K562 (cell line): ENCODE measurements around the gene PRKCQ. TPM values are rescaled to one million over a fixed set of nuclear protein-coding genes. Genes with fewer than 3 reads are reported as not detected.

ENCODE experiments used
- ATAC-seq: fragments of 200-7000 bp; cut with Tn5 transposase; 3 replicates; pipeline ENCODE4 v1.9.1; 2020; ENCODE audit warnings: moderate library complexity
- BruUV-seq: library from RNA; stranded (reverse); fragments of 400-500 nt; replicated peaks from 2 replicates; lab custom pipeline; 2021; lab: Mats Ljungman, UMichigan
- CTCF ChIA-PET: fragments of 300-600 bp; formaldehyde crosslinking; extraction: SDS; loops from one replicate; lab custom pipeline; 2021; ENCODE audit warnings: low intra/inter-chr PET ratio; lab: Yijun Ruan, JAX
- POLR2A ChIA-PET: fragments of 300-600, 350-650 bp; sonication (Branson Sonifier 250); formaldehyde crosslinking; extraction: SDS; loops from one replicate; lab custom pipeline; 2021; ENCODE audit warnings: antibody characterized with exemption, inconsistent platforms; lab: Yijun Ruan, JAX
- DNase-seq, 4 experiments: peaks; one replicate each; pipeline versions ENCODE4 v3.0.0 to v3.0.0-alpha.2; 2011 to 2018; ENCODE audit warnings: low spot score in 3 of 4, mixed read lengths in 3 of 4; ENCODE audit errors: extremely low read depth in 1 of 4
- FAIRE-seq: peaks from 2 replicates; lab custom pipeline; 2011; peaks lifted over from hg19 to GRCh38; lab: Jason Lieb, UNC
- H2AFZ ChIP-seq: 2 replicates; pipeline ENCODE4 v1.6.0; 2011; ENCODE audit warnings: low read depth, low read length, control low read depth, inconsistent platforms
- H3K27ac ChIP-seq: fragments of 200-600 bp; 3 replicates; pipeline ENCODE4 v1.8.0; 2011; ENCODE audit warnings: low read depth, mild to moderate bottlenecking, control low read depth, inconsistent platforms, low read length, moderate library complexity, mixed read lengths; ENCODE audit errors: extremely low read depth
- H3K27me3 ChIP-seq, 2 experiments: fragments of 300-600 bp in 1 of 2; 2 replicates in 1 of 2; 3 replicates in 1 of 2; pipeline versions ENCODE4 v1.6.0 to v1.8.0; 2011; ENCODE audit warnings: inconsistent platforms in 2 of 2, low read length in 2 of 2, mild to moderate bottlenecking in 1 of 2, mixed read lengths in 1 of 2, moderate library complexity in 1 of 2; ENCODE audit not compliant: control insufficient read depth in 2 of 2, insufficient read depth in 2 of 2
- H3K36me3 ChIP-seq: fragments of 300-600 bp; 3 replicates; pipeline ENCODE4 v1.8.0; 2011; ENCODE audit warnings: mild to moderate bottlenecking, low read length, inconsistent platforms; ENCODE audit not compliant: control insufficient read depth, insufficient read depth
- H3K4me1 ChIP-seq, 2 experiments: fragments of 200-600 bp in 1 of 2; replicated peaks in 1 of 2; 2 replicates in 1 of 2; 3 replicates in 1 of 2; pipeline versions ENCODE4 v1.5.1 to v1.8.0; 2011; ENCODE audit warnings: inconsistent platforms in 2 of 2, low read length in 2 of 2, mild to moderate bottlenecking in 1 of 2, mixed read lengths in 1 of 2, moderate library complexity in 1 of 2; ENCODE audit not compliant: control insufficient read depth in 2 of 2, insufficient read depth in 2 of 2
- H3K4me2 ChIP-seq: 2 replicates; pipeline ENCODE4 v1.6.1; 2011; ENCODE audit warnings: low read length, control low read depth, inconsistent platforms, mixed read lengths; ENCODE audit not compliant: insufficient read depth
- H3K4me3 ChIP-seq: fragments of 200-600 bp; sonication (generic), shearing (Covaris generic); 2 replicates; pipeline ENCODE4 v1.5.1; 2016; ENCODE audit warnings: control low read depth, inconsistent platforms
- H3K79me2 ChIP-seq: fragments of 200-600 bp; 3 replicates; pipeline ENCODE4 v1.8.0; 2011; ENCODE audit warnings: low read length, inconsistent platforms; ENCODE audit not compliant: control insufficient read depth, insufficient read depth
- H3K9ac ChIP-seq, 2 experiments: 2 replicates each; pipeline versions ENCODE4 v1.6.0 to v1.6.1; 2011; ENCODE audit warnings: low read depth in 2 of 2, low read length in 2 of 2, control low read depth in 1 of 2, inconsistent platforms in 1 of 2, mild to moderate bottlenecking in 1 of 2, mixed read lengths in 1 of 2; ENCODE audit not compliant: insufficient read depth in 1 of 2
- H3K9me1 ChIP-seq: one replicate; pipeline ENCODE4 v1.6.0; 2011; ENCODE audit warnings: inconsistent platforms, mild to moderate bottlenecking, low read length, moderate library complexity; ENCODE audit not compliant: control insufficient read depth, insufficient read depth
- H3K9me3 ChIP-seq: replicated peaks from 2 replicates; pipeline ENCODE4 v1.5.1; 2011; ENCODE audit warnings: low read depth, low read length, inconsistent platforms; ENCODE audit not compliant: control insufficient read depth, insufficient read depth
- H4K20me1 ChIP-seq: replicated peaks from 2 replicates; pipeline ENCODE4 v1.6.1; 2011; ENCODE audit warnings: low read length, inconsistent platforms, mixed read lengths; ENCODE audit not compliant: control insufficient read depth, insufficient read depth
- BACH1 ChIP-seq: fragments of 200-800 bp; sonication (Bioruptor generic); IDR thresholded peaks from 2 replicates; pipeline ENCODE4 v1.6.1; 2016; ENCODE audit warnings: missing genetic modification characterization, missing compliant biosample characterization
- BRF1 ChIP-seq: IDR thresholded peaks from 3 replicates; pipeline ENCODE4 v1.6.1; 2011; ENCODE audit warnings: borderline replicate concordance, mild to moderate bottlenecking; ENCODE audit not compliant: insufficient read length; ENCODE audit errors: extremely low read depth
- CGGBP1 ChIP-seq: fragments of 250-450 bp; sonication (Bioruptor Pico); IDR thresholded peaks from 2 replicates; pipeline ENCODE4 v1.9.0; 2021; ENCODE audit warnings: mild to moderate bottlenecking
- ELF2 ChIP-seq: fragments of 250-450 bp; sonication (Bioruptor Pico); IDR thresholded peaks from 2 replicates; pipeline ENCODE4 v1.5.0; 2021; ENCODE audit warnings: mild to moderate bottlenecking
- ILK ChIP-seq: fragments of 450-650 bp; IDR thresholded peaks from 2 replicates; pipeline ENCODE4 v1.6.1; 2016; ENCODE audit warnings: missing genetic modification characterization, low read depth, mild to moderate bottlenecking, missing compliant biosample characterization, moderate library complexity, borderline replicate concordance
- LARP7 ChIP-seq: fragments of 450-650 bp; IDR thresholded peaks from 2 replicates; pipeline ENCODE4 v1.6.1; 2016
- MED1 ChIP-seq: sonication (generic); formaldehyde crosslinking; IDR thresholded peaks from 2 replicates; pipeline ENCODE4 v1.8.1; 2023; ENCODE audit warnings: missing genetic modification reagents, borderline replicate concordance
- NFE2L1 ChIP-seq: fragments of 450-650 bp; IDR thresholded peaks from 2 replicates; pipeline ENCODE4 v1.6.1; 2016; ENCODE audit warnings: missing genetic modification characterization, low read depth, mild to moderate bottlenecking, missing compliant biosample characterization, moderate library complexity, borderline replicate concordance
- NR2C2 ChIP-seq, 2 experiments: fragments of 200-800 bp in 1 of 2; sonication (Bioruptor generic) in 1 of 2; sonication (generic) in 1 of 2; formaldehyde crosslinking in 1 of 2; IDR thresholded peaks; 2 replicates each; pipeline versions ENCODE4 v1.6.1 to v1.8.0; 2016 to 2022; ENCODE audit warnings: mild to moderate bottlenecking in 1 of 2, missing compliant biosample characterization in 1 of 2, missing genetic modification characterization in 1 of 2, missing genetic modification reagents in 1 of 2
- NR3C1 ChIP-seq: sonication (generic); formaldehyde crosslinking; IDR thresholded peaks from 2 replicates; pipeline ENCODE4 v1.8.1; 2022; ENCODE audit warnings: missing genetic modification reagents
- PATZ1 ChIP-seq: fragments of 250-450 bp; sonication (Bioruptor Pico); IDR thresholded peaks from 2 replicates; pipeline ENCODE4 v1.5.0; 2020; ENCODE audit warnings: mild to moderate bottlenecking, borderline replicate concordance
- POLR3A ChIP-seq: IDR thresholded peaks from 2 replicates; pipeline ENCODE4 v1.6.1; 2011; ENCODE audit warnings: borderline replicate concordance, mild to moderate bottlenecking, moderate library complexity; ENCODE audit not compliant: insufficient read length, insufficient read depth; ENCODE audit errors: extremely low read depth
- RUNX1 ChIP-seq: sonication (generic); IDR thresholded peaks from 2 replicates; pipeline ENCODE4 v1.6.1; 2016; ENCODE audit warnings: antibody characterized with exemption, low read depth
- ZNF24 ChIP-seq: fragments of 450-650 bp; IDR thresholded peaks from 2 replicates; pipeline ENCODE4 v1.6.1; 2016
- WGBS: fragments of 100-300 bp; shearing (Covaris generic); methylation state at CpG from one replicate; pipeline ENCODE4 v1.1.6; 2016; ENCODE audit warnings: low coverage, mixed read lengths; ENCODE audit not compliant: insufficient coverage; ENCODE audit errors: missing lambda C conversion rate; 5-methylcytosine and 5-hydroxymethylcytosine counted together
- in situ Hi-C: fragments of 300-500 bp; cut with MboI; formaldehyde crosslinking; loops from 4 replicates; pipeline ENCODE4 v1.15.0; 2018; ENCODE audit warnings: inconsistent platforms, mixed read lengths
- intact Hi-C: fragments of 100-400 bp; cut with micrococcal nuclease; formaldehyde crosslinking; loops from 2 replicates; pipeline ENCODE4 v1.14.2; 2022
- polyA plus RNA-seq, 8 experiments: library from polyadenylated mRNA; depleted of rRNA in 4 of 8; stranded (reverse) in 5 of 8; unstranded in 3 of 8; fragments of >200 nt; fragmentation: Nextera tagmentation in 2 of 8; fragmentation: Illumina TruSeq in 1 of 8; extraction: Ambion mirVana in 2 of 8; extraction: Trizol in 1 of 8; gene quantifications; 2 replicates each; pipeline versions ENCODE4 v1.2.1 to v1.2.3, GENCODE V29; 2011 to 2014; ENCODE audit warnings: inconsistent platforms in 1 of 8, missing spikeins in 1 of 8
- total RNA-seq, 7 experiments: library from RNA; depleted of rRNA in 6 of 7; stranded (reverse); fragments of >200 nt in 6 of 7; fragmentation: Illumina TruSeq in 2 of 7; extraction: Trizol in 2 of 7; gene quantifications; 2 replicates each; pipeline versions ENCODE4 v1.2.1 to v1.2.3, GENCODE V29; 2011 to 2021; ENCODE audit warnings: low replicate concordance in 1 of 7
- TF ChIP-seq, protein P1 (sequence below): fragments of 250-450 bp; sonication (Bioruptor Pico); IDR thresholded peaks from 2 replicates; pipeline ENCODE4 v1.4.0; 2020

PRKCQ gene
- total and polyA plus RNA-seq, 9 of the 15 experiments (the other 6 are each of a cell fraction or from before 2014, with no cell fraction given): 4.4 to 23.3 (median 14.6) TPM

- no peak overlapping the region for H3K9ac ChIP-seq
- H3K27me3 ChIP-seq: no peaks in the 10 kb centered on the region
- no peak overlapping the region for H3K27ac ChIP-seq
- ATAC-seq (no peak), FAIRE-seq (no peak), DNase-seq (no peak)
- in situ Hi-C loops: no loop called here
- H3K79me2 ChIP-seq: no peaks in the 10 kb centered on the region
- H3K4me1 ChIP-seq: 0 out of 5 replicates have a peak, but pooled peaks cover 0 to 2% of the 10 kb centered on the region in 2 experiments
- no peak overlapping the region for H2AFZ ChIP-seq
- no peaks in the 10 kb centered on the region for H4K20me1 ChIP-seq
- intact Hi-C loops: no loop called here
- POLR2A ChIA-PET: interaction anchor here (0.6 kb wide), 1 partner anchor 28 kb away, joined by 4 read pairs; no protein-coding TSS in a partner anchor
- H3K9me1 ChIP-seq: no peaks in the 10 kb centered on the region
- H3K9me3 ChIP-seq: no peaks in the 10 kb centered on the region
- BruUV-seq: no TSS peak
- CTCF ChIA-PET: no interaction called here
- no peak overlapping the region for H3K4me3 ChIP-seq
- WGBS: 70% methylated on average over 11 of the region's 11 CpGs
- no peaks in the 10 kb centered on the region; the same call in 2 of the 3 replicates for H3K36me3 ChIP-seq
- no peak overlapping the region for H3K4me2 ChIP-seq
- no peak for TF ChIP-seq MED1 (CRISPR knock-in tag)
- TF ChIP-seq ELF2 (CRISPR knock-in tag): no peak
- no peak for TF ChIP-seq BRF1
- no peak for TF ChIP-seq CGGBP1
- no peak for TF ChIP-seq BACH1
- no peak for TF ChIP-seq NR2C2 (CRISPR knock-in tag; IDR thresholded peaks at IDR 0.05)
- no peak for TF ChIP-seq NR2C2 (tag; IDR thresholded peaks at IDR 0.05)
- TF ChIP-seq RUNX1: no peak
- no peak for TF ChIP-seq ZNF24
- TF ChIP-seq NR3C1 (CRISPR knock-in tag): no peak
- TF ChIP-seq PATZ1 (CRISPR knock-in tag): no peak
- TF ChIP-seq ILK (tag): no peak
- no peak for TF ChIP-seq POLR3A
- TF ChIP-seq, protein P1, sequence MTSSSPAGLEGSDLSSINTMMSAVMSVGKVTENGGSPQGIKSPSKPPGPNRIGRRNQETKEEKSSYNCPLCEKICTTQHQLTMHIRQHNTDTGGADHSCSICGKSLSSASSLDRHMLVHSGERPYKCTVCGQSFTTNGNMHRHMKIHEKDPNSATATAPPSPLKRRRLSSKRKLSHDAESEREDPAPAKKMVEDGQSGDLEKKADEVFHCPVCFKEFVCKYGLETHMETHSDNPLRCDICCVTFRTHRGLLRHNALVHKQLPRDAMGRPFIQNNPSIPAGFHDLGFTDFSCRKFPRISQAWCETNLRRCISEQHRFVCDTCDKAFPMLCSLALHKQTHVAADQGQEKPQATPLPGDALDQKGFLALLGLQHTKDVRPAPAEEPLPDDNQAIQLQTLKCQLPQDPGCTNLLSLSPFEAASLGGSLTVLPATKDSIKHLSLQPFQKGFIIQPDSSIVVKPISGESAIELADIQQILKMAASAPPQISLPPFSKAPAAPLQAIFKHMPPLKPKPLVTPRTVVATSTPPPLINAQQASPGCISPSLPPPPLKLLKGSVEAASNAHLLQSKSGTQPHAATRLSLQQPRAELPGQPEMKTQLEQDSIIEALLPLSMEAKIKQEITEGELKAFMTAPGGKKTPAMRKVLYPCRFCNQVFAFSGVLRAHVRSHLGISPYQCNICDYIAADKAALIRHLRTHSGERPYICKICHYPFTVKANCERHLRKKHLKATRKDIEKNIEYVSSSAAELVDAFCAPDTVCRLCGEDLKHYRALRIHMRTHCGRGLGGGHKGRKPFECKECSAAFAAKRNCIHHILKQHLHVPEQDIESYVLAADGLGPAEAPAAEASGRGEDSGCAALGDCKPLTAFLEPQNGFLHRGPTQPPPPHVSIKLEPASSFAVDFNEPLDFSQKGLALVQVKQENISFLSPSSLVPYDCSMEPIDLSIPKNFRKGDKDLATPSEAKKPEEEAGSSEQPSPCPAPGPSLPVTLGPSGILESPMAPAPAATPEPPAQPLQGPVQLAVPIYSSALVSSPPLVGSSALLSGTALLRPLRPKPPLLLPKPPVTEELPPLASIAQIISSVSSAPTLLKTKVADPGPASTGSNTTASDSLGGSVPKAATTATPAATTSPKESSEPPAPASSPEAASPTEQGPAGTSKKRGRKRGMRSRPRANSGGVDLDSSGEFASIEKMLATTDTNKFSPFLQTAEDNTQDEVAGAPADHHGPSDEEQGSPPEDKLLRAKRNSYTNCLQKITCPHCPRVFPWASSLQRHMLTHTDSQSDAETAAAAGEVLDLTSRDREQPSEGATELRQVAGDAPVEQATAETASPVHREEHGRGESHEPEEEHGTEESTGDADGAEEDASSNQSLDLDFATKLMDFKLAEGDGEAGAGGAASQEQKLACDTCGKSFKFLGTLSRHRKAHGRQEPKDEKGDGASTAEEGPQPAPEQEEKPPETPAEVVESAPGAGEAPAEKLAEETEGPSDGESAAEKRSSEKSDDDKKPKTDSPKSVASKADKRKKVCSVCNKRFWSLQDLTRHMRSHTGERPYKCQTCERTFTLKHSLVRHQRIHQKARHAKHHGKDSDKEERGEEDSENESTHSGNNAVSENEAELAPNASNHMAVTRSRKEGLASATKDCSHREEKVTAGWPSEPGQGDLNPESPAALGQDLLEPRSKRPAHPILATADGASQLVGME (CRISPR knock-in tag): no peak
- no peak for TF ChIP-seq NFE2L1 (tag)
- no peak for TF ChIP-seq LARP7
These were observed 148.9 kb downstream of the PRKCQ start for GRCh38 chr10:6431186-6431585.
